MCF 10A (cell line): ENCODE measurements around the gene NFAM1. TPM values are rescaled to one million over a fixed set of nuclear protein-coding genes. Genes with fewer than 3 reads are reported as not detected.

ENCODE experiments used
- BruUV-seq: library from RNA; stranded (reverse); fragments of 400-500 nt; replicated peaks from 2 replicates; lab custom pipeline; 2021; lab: Mats Ljungman, UMichigan
- CTCF ChIA-PET: fragments of 300-600 bp; sonication (Branson Sonifier 250); formaldehyde crosslinking; extraction: SDS; loops from one replicate; lab custom pipeline; 2021; ENCODE audit warnings: antibody characterized with exemption, inconsistent platforms; lab: Yijun Ruan, JAX
- POLR2A ChIA-PET: fragments of 300-600, 350-650 bp; sonication (Branson Sonifier 250); formaldehyde crosslinking; extraction: SDS; loops from one replicate; lab custom pipeline; 2020; ENCODE audit warnings: antibody characterized with exemption, inconsistent platforms; lab: Yijun Ruan, JAX
- DNase-seq: peaks from one replicate; pipeline ENCODE4 v3.0.0-alpha.2; 2018; ENCODE audit not compliant: unreplicated experiment
- H3K27ac Mint-ChIP-seq: one replicate; pipeline ENCODE4 v1.8.0; 2022; ENCODE audit warnings: mild to moderate bottlenecking, low read depth, mixed read lengths; ENCODE audit not compliant: unreplicated experiment
- H3K27me3 Mint-ChIP-seq: one replicate; pipeline ENCODE4 v1.8.0; 2022; ENCODE audit warnings: mixed read lengths; ENCODE audit not compliant: insufficient read depth, unreplicated experiment
- H3K36me3 Mint-ChIP-seq: one replicate; pipeline ENCODE4 v1.8.0; 2022; ENCODE audit warnings: mild to moderate bottlenecking, moderate library complexity, mixed read lengths; ENCODE audit not compliant: insufficient read depth, unreplicated experiment
- H3K4me1 Mint-ChIP-seq: one replicate; pipeline ENCODE4 v1.8.0; 2022; ENCODE audit warnings: mixed read lengths; ENCODE audit not compliant: insufficient read depth, unreplicated experiment
- H3K4me3 Mint-ChIP-seq: one replicate; pipeline ENCODE4 v1.8.0; 2022; ENCODE audit warnings: mild to moderate bottlenecking, moderate library complexity, mixed read lengths; ENCODE audit not compliant: unreplicated experiment
- H3K9me3 Mint-ChIP-seq: one replicate; pipeline ENCODE4 v1.8.0; 2022; ENCODE audit warnings: mixed read lengths; ENCODE audit not compliant: unreplicated experiment
- intact Hi-C: fragments of 100-400 bp; cut with micrococcal nuclease; formaldehyde crosslinking; loops from 2 replicates; pipeline ENCODE4 v1.14.1; 2022
- total RNA-seq: library from RNA; stranded (reverse); gene quantifications from 2 replicates; pipeline ENCODE4 v1.2.3, GENCODE V29; 2022
- TF ChIP-seq, protein P1 (sequence below): fragments of 200-600 bp; IDR thresholded peaks from one replicate; pipeline ENCODE4 v1.8.0; 2022; ENCODE audit warnings: antibody characterized with exemption, mild to moderate bottlenecking; ENCODE audit not compliant: unreplicated experiment

Gene NFAM1
- total RNA-seq, 1 experiment from 2014 or later: not detected

DNA sequence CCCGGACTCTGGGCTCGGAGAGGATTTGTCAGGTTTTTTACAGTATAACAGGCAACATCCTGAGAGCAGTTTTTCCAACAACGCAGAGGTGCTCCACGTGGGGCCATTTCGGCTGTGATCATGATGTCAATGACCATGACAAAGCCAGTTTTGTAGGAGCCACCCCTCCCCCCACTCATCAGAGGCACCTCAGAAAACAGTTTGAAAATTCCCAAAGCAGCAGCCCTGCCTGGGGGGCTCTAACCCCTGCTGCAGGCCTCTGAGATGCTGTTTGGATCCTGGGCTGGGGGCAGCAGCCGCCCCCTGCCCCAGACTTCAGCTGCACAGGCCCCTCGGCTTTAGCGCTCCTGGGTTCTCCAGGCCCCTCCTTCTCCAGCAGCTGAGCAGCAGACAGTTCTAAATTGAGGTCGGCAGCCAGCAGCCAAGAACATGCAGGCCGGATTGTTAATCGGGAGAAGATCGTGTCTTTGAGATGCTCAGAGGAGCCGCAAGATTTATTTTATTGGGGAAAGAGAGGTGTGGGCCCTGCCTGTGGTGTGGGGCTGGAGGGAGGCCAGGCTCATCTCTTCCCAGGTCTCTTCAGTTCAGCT, 19.4 kb downstream of the NFAM1 start:
- CTCF ChIA-PET: interaction anchor here (0.6 to 1.0 kb wide), 2 partner anchors 38 kb away, joined by 3 to 5 read pairs; no protein-coding TSS in a partner anchor
- Mint-ChIP-seq H3K4me1 (no peaks in the 10 kb centered on the region), H3K27ac (peak overlapping the region; percentile 21), H3K9me3 (no peaks in the 10 kb centered on the region), H3K4me3 (no peak overlapping the region), H3K27me3 (no peaks in the 10 kb centered on the region), H3K36me3 (no peaks in the 10 kb centered on the region)
- intact Hi-C loops: no loop called here
- no TSS peak for BruUV-seq
- TF ChIP-seq, protein P1, sequence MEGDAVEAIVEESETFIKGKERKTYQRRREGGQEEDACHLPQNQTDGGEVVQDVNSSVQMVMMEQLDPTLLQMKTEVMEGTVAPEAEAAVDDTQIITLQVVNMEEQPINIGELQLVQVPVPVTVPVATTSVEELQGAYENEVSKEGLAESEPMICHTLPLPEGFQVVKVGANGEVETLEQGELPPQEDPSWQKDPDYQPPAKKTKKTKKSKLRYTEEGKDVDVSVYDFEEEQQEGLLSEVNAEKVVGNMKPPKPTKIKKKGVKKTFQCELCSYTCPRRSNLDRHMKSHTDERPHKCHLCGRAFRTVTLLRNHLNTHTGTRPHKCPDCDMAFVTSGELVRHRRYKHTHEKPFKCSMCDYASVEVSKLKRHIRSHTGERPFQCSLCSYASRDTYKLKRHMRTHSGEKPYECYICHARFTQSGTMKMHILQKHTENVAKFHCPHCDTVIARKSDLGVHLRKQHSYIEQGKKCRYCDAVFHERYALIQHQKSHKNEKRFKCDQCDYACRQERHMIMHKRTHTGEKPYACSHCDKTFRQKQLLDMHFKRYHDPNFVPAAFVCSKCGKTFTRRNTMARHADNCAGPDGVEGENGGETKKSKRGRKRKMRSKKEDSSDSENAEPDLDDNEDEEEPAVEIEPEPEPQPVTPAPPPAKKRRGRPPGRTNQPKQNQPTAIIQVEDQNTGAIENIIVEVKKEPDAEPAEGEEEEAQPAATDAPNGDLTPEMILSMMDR: no peak
- DNase-seq: no peak
- POLR2A ChIA-PET: interaction anchor here (0.9 kb wide), 1 partner anchor 19 kb away, joined by 3 read pairs; the partner anchor contains the start of gene NFAM1

DNA sequence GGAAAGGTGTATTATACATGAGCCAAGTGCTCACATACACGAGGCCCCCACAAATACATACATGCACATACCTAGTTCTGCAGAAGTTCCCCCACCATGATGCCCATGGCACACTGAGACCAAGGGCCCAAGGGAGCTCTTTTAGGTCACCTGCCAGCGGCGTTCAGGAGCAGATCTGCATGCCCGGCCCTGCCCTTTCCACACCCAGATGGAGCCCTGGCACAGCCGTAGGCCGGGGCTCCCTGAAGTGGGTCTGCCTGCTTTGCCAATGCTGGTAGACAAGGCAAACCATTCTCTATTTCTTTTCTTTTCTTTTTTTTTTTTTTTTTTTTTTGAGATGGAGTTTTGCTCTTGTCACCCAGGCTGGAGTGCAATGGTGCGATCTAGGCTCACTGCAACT, 21.5 kb downstream of the NFAM1 start:
- BruUV-seq: no TSS peak
- Mint-ChIP-seq H3K36me3 (no peaks in the 10 kb centered on the region), H3K9me3 (no peaks in the 10 kb centered on the region), H3K27me3 (peaks cover 13% of the 10 kb centered on the region), H3K27ac (no peak overlapping the region), H3K4me3 (no peak overlapping the region), H3K4me1 (no peaks in the 10 kb centered on the region)
- DNase-seq: no peak
- ChIA-PET CTCF (interaction anchor here (0.6 kb wide), 3 partner anchors 11 to 1346 kb away, joined by 3 to 4 read pairs (median 3); no protein-coding TSS in a partner anchor), POLR2A (no interaction called here)
- intact Hi-C loops: no loop called here
- TF ChIP-seq, protein P1: no peak

DNA sequence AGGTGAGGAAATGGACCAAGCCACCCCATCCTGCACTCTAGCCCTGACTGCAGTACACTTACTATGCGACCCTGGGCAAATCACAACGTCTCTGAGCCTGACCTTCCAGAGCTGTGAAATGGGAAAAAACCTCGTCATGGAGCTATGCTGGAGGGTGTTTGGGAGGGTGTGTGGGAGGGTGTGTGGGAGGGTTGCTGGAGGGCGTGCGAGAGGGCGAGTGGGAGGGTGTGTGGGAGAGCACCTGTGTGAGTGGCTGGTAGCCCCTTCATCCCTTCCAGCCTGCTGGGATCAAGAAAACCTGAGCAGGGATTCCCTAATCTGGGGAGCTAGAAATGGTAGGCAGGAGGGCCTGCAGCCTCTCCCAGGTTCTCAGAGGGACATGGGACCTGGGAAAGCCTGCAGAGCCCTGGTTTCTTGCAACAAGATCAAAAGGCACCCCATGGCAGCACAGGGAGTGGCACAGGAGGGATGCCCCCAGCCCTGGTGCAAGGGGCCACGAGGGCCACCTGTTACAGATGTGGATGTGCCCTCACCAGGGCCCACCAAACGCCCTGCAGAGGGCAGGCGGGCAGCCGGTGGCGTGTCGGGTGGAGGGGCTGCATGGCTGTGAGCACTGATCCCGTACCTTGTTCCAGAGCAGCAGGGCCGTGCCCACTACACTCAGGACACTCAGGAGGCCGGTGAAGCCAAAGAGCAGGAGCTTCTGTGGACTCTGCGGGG, 23.2 kb downstream of the NFAM1 start:
- TF ChIP-seq, protein P1: no peak
- POLR2A ChIA-PET: interaction anchor here (0.5 to 1.7 kb wide), 2 partner anchors 19 to 552 kb away, joined by 3 to 4 read pairs; no protein-coding TSS in a partner anchor
- intact Hi-C loops: no loop called here
- Mint-ChIP-seq H3K4me3 (no peak overlapping the region), H3K27me3 (peaks cover 25% of the 10 kb centered on the region), H3K4me1 (no peaks in the 10 kb centered on the region), H3K9me3 (no peaks in the 10 kb centered on the region), H3K27ac (no peak overlapping the region), H3K36me3 (no peaks in the 10 kb centered on the region)
- no TSS peak for BruUV-seq
- DNase-seq: no peak
- CTCF ChIA-PET: interaction anchor here (0.6 kb wide), 1 partner anchor 31 kb away, joined by 4 read pairs; no protein-coding TSS in a partner anchor

DNA sequence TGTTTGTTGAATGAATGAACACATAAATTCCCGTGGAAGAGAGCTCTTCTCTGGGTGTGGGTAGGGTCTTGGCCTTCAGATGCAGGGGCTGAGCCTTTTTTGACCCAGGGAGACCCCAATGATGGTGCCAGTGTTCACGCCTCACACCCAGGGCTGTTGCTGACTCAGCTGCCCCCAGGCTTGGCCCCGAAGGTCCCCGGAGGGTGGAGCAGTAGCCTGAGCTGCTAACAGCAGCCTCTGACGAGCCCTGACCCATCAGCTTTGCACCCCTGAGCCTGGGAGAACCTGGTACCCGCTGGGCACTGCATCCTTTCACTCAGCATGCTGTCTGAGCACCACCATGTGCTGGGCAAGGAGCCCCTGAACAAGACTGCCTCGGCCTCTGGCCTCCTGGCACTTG, 23.9 kb downstream of the NFAM1 start:
- TF ChIP-seq, protein P1: no peak
- H3K27ac Mint-ChIP-seq: no peak overlapping the region
- intact Hi-C loops: no loop called here
- H3K4me3 Mint-ChIP-seq: no peak overlapping the region
- H3K9me3 Mint-ChIP-seq: no peaks in the 10 kb centered on the region
- CTCF ChIA-PET: no interaction called here
- no TSS peak for BruUV-seq
- H3K4me1 Mint-ChIP-seq: no peaks in the 10 kb centered on the region
- peaks cover 25% of the 10 kb centered on the region for H3K27me3 Mint-ChIP-seq
- no peaks in the 10 kb centered on the region for H3K36me3 Mint-ChIP-seq
- no peak for DNase-seq
- POLR2A ChIA-PET: interaction anchor here (0.5 to 1.7 kb wide), 2 partner anchors 19 to 551 kb away, joined by 3 to 4 read pairs; no protein-coding TSS in a partner anchor
